GM23338 (cell line): ENCODE results near the gene OR51T1. TPM values are rescaled to one million over a fixed set of nuclear protein-coding genes. Genes with fewer than 3 reads are reported as not detected.

Source experiments
- ATAC-seq: fragments of 200-7000 bp; cut with Tn5 transposase; 3 replicates; pipeline ENCODE4 v1.9.1; 2020
- DNase-seq: peaks from one replicate; pipeline ENCODE4 v3.0.0-alpha.2; 2015; ENCODE audit warnings: low spot score
- H2AFZ ChIP-seq: fragments of 200-600 bp; sonication (generic); 2 replicates; pipeline ENCODE4 v1.8.0; 2016; ENCODE audit warnings: antibody characterized with exemption, mild to moderate bottlenecking, moderate library complexity
- H3F3A ChIP-seq: fragments of 200-600 bp; sonication (generic); replicated peaks from 2 replicates; pipeline ENCODE4 v1.8.0; 2017; ENCODE audit warnings: antibody characterized with exemption, mixed run types, low read depth
- H3K27ac ChIP-seq: fragments of 200-600 bp; sonication (generic); 2 replicates; pipeline ENCODE4 v1.6.1; 2016; ENCODE audit warnings: low read depth
- H3K27me3 ChIP-seq: fragments of 200-600 bp; sonication (generic); 2 replicates; pipeline ENCODE4 v1.8.0; 2016; ENCODE audit warnings: mild to moderate bottlenecking, mixed run types, moderate library complexity; ENCODE audit not compliant: insufficient read depth
- H3K36me3 ChIP-seq: fragments of 200-600 bp; sonication (generic); 2 replicates; pipeline ENCODE4 v1.8.0; 2016; ENCODE audit warnings: mild to moderate bottlenecking; ENCODE audit not compliant: insufficient read depth
- H3K4me1 ChIP-seq: fragments of 200-600 bp; sonication (generic); 2 replicates; pipeline ENCODE4 v1.8.0; 2016; ENCODE audit warnings: mild to moderate bottlenecking, moderate library complexity; ENCODE audit not compliant: insufficient read depth
- H3K4me2 ChIP-seq: fragments of 200-600 bp; sonication (generic); 2 replicates; pipeline ENCODE4 v1.7.1; 2017; ENCODE audit warnings: mixed run types
- H3K4me3 ChIP-seq: fragments of 200-600 bp; sonication (generic); 2 replicates; pipeline ENCODE4 v1.6.1; 2016; ENCODE audit warnings: mixed run types
- H3K79me2 ChIP-seq: fragments of 200-600 bp; sonication (generic); replicated peaks from 2 replicates; pipeline ENCODE4 v1.8.0; 2017; ENCODE audit warnings: mild to moderate bottlenecking; ENCODE audit not compliant: insufficient read depth
- H3K9me2 ChIP-seq: fragments of 200-600 bp; sonication (generic); 2 replicates; pipeline ENCODE4 v1.8.0; 2017; ENCODE audit not compliant: insufficient read depth
- H4K20me1 ChIP-seq: fragments of 200-600 bp; sonication (generic); replicated peaks from 2 replicates; pipeline ENCODE4 v1.8.0; 2017; ENCODE audit warnings: mild to moderate bottlenecking; ENCODE audit not compliant: insufficient read depth
- H3K27ac Mint-ChIP-seq: 2 replicates; pipeline ENCODE4 v1.8.0; 2020; ENCODE audit warnings: inconsistent platforms, mild to moderate bottlenecking, moderate library complexity, mixed read lengths
- H3K27me3 Mint-ChIP-seq: 3 replicates; pipeline ENCODE4 v1.8.0; 2022; ENCODE audit warnings: low read depth, mild to moderate bottlenecking, moderate library complexity, mixed read lengths, inconsistent platforms; ENCODE audit not compliant: insufficient read depth, poor library complexity
- H3K36me3 Mint-ChIP-seq: 3 replicates; pipeline ENCODE4 v1.8.0; 2021; ENCODE audit warnings: low read depth, mild to moderate bottlenecking, inconsistent platforms, moderate library complexity, mixed read lengths
- H3K4me1 Mint-ChIP-seq: 3 replicates; pipeline ENCODE4 v1.8.0; 2020; ENCODE audit warnings: mild to moderate bottlenecking, inconsistent platforms, mixed read lengths
- H3K4me3 Mint-ChIP-seq: 3 replicates; pipeline ENCODE4 v1.8.0; 2021; ENCODE audit warnings: moderate library complexity, mild to moderate bottlenecking, inconsistent platforms, mixed read lengths
- H3K9me3 Mint-ChIP-seq: 3 replicates; pipeline ENCODE4 v1.8.0; 2020; ENCODE audit warnings: moderate library complexity, mild to moderate bottlenecking, inconsistent platforms, mixed read lengths
- CREB1 ChIP-seq: fragments of 250-450 bp; sonication (Bioruptor Pico); IDR thresholded peaks from 2 replicates; pipeline ENCODE4 v1.5.0; 2020; ENCODE audit warnings: low read depth, mild to moderate bottlenecking, moderate library complexity
- CTCF ChIP-seq, 2 experiments: fragments of 200-600 bp in 1 of 2; sonication (generic) in 1 of 2; conservative IDR thresholded peaks; 2 replicates each; pipeline versions ENCODE4 v1.5.1 to v1.6.1; 2016 to 2017; ENCODE audit warnings: antibody characterized with exemption in 2 of 2, low read depth in 2 of 2, mild to moderate bottlenecking in 2 of 2, moderate library complexity in 1 of 2
- EZH2 ChIP-seq: fragments of 200-600 bp; sonication (generic); IDR thresholded peaks from one replicate; pipeline ENCODE4 v1.8.0; 2017; ENCODE audit warnings: antibody characterized with exemption, mild to moderate bottlenecking, low read depth; ENCODE audit not compliant: unreplicated experiment
- EZH2phosphoT487 ChIP-seq: fragments of 200-600 bp; sonication (generic); IDR thresholded peaks from one replicate; pipeline ENCODE4 v1.8.1; 2018; ENCODE audit warnings: antibody characterized with exemption; ENCODE audit not compliant: unreplicated experiment
- JUNB ChIP-seq: IDR thresholded peaks from one replicate; pipeline ENCODE4 v1.6.1; 2016; ENCODE audit warnings: antibody characterized with exemption; ENCODE audit not compliant: unreplicated experiment
- NANOG ChIP-seq: IDR thresholded peaks from 2 replicates; pipeline ENCODE4 v1.6.1; 2016; ENCODE audit warnings: antibody characterized with exemption, borderline replicate concordance
- POLR2AphosphoS5 ChIP-seq: IDR thresholded peaks from 2 replicates; pipeline ENCODE4 v1.6.1; 2016; ENCODE audit warnings: antibody characterized with exemption, low read depth
- STAT1 ChIP-seq: IDR thresholded peaks from one replicate; pipeline ENCODE4 v1.6.1; 2016; ENCODE audit warnings: antibody characterized with exemption; ENCODE audit not compliant: unreplicated experiment
- ZNF114 ChIP-seq: fragments of 250-450 bp; sonication (Bioruptor Pico); IDR thresholded peaks from 2 replicates; pipeline ENCODE4 v1.5.0; 2020; ENCODE audit warnings: mild to moderate bottlenecking, moderate library complexity
- ZNF331 ChIP-seq: fragments of 250-450 bp; sonication (Bioruptor Pico); IDR thresholded peaks from 2 replicates; pipeline ENCODE4 v1.5.0; 2020; ENCODE audit warnings: low read depth, mild to moderate bottlenecking, moderate library complexity
- polyA plus RNA-seq: library from polyadenylated mRNA; unstranded; fragments of >200 nt; fragmentation: Nextera tagmentation; extraction: Ambion mirVana; gene quantifications from 2 replicates; pipeline ENCODE4 v1.2.1, GENCODE V29; 2016
- total RNA-seq: library from RNA; depleted of rRNA; stranded (reverse); fragments of >200 nt; shearing (Covaris generic); gene quantifications from 2 replicates; pipeline ENCODE4 v1.2.3, GENCODE V29; 2014
- TF ChIP-seq, protein P1 (sequence below): IDR thresholded peaks from 2 replicates; pipeline ENCODE4 v1.6.1; 2016; ENCODE audit warnings: antibody characterized with exemption
- TF ChIP-seq, protein P2 (sequence below): fragments of 250-450 bp; sonication (Bioruptor Pico); IDR thresholded peaks from 2 replicates; pipeline ENCODE4 v1.5.0; 2020; ENCODE audit warnings: mild to moderate bottlenecking, moderate library complexity
- TF ChIP-seq, protein P3 (sequence below): IDR thresholded peaks from one replicate; pipeline ENCODE4 v1.6.1; 2018; ENCODE audit warnings: antibody characterized with exemption; ENCODE audit not compliant: unreplicated experiment

Gene OR51T1
- total and polyA plus RNA-seq, 2 experiments from 2014 or later = not detected

DNA sequence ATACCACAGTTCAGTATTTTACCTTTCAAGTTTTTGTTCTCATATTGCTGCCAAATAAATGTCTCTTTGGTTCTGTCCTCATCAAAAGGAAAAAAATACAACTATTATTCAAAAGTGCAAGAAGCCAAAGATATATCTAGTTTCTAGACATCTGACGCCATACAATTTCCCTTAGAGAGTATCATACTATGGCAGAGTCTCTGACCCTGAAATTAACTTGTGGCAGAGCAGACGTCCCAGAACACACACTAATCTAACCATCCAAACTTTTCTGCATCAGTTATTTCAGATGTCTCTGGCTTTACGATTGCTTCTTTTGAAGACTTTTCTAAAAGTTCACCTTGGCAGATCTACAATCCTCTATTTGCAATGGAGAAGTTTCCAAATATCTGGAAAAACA is 2.7 kb downstream of the OR51T1 start:
- Mint-ChIP-seq H3K4me1 (no peaks in the 10 kb centered on the region), H3K9me3 (no peaks in the 10 kb centered on the region), H3K27me3 (no peaks in the 10 kb centered on the region), H3K4me3 (no peak overlapping the region), H3K27ac (no peak overlapping the region), H3K36me3 (no peaks in the 10 kb centered on the region)
- Histone ChIP-seq H3K9me2 (no peaks in the 10 kb centered on the region; the same call in 1 of the 2 replicates), H3K27ac (no peak overlapping the region), H3K4me3 (no peak overlapping the region), H3K4me1 (no peaks in the 10 kb centered on the region), H3K27me3 (no peaks in the 10 kb centered on the region), H3K4me2 (no peak overlapping the region), H2AFZ (no peak overlapping the region), H3K36me3 (no peaks in the 10 kb centered on the region), H3K79me2 (no peaks in the 10 kb centered on the region), H3F3A (no peaks in the 10 kb centered on the region), H4K20me1 (no peaks in the 10 kb centered on the region)
- DNase-seq = no peak
- TF ChIP-seq CTCF (conservative IDR thresholded peaks at IDR 0.05; ENCODE audit: low read depth in 2 of 2) = no peak
- TF ChIP-seq, protein P1, sequence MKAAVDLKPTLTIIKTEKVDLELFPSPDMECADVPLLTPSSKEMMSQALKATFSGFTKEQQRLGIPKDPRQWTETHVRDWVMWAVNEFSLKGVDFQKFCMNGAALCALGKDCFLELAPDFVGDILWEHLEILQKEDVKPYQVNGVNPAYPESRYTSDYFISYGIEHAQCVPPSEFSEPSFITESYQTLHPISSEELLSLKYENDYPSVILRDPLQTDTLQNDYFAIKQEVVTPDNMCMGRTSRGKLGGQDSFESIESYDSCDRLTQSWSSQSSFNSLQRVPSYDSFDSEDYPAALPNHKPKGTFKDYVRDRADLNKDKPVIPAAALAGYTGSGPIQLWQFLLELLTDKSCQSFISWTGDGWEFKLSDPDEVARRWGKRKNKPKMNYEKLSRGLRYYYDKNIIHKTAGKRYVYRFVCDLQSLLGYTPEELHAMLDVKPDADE = no peak
- TF ChIP-seq ZNF331 (CRISPR knock-in tag) = no peak
- TF ChIP-seq CREB1 (CRISPR knock-in tag) = no peak
- TF ChIP-seq POLR2AphosphoS5 = no peak
- TF ChIP-seq JUNB = no peak
- TF ChIP-seq ZNF114 = no peak
- no peak for TF ChIP-seq NANOG
- TF ChIP-seq, protein P2, sequence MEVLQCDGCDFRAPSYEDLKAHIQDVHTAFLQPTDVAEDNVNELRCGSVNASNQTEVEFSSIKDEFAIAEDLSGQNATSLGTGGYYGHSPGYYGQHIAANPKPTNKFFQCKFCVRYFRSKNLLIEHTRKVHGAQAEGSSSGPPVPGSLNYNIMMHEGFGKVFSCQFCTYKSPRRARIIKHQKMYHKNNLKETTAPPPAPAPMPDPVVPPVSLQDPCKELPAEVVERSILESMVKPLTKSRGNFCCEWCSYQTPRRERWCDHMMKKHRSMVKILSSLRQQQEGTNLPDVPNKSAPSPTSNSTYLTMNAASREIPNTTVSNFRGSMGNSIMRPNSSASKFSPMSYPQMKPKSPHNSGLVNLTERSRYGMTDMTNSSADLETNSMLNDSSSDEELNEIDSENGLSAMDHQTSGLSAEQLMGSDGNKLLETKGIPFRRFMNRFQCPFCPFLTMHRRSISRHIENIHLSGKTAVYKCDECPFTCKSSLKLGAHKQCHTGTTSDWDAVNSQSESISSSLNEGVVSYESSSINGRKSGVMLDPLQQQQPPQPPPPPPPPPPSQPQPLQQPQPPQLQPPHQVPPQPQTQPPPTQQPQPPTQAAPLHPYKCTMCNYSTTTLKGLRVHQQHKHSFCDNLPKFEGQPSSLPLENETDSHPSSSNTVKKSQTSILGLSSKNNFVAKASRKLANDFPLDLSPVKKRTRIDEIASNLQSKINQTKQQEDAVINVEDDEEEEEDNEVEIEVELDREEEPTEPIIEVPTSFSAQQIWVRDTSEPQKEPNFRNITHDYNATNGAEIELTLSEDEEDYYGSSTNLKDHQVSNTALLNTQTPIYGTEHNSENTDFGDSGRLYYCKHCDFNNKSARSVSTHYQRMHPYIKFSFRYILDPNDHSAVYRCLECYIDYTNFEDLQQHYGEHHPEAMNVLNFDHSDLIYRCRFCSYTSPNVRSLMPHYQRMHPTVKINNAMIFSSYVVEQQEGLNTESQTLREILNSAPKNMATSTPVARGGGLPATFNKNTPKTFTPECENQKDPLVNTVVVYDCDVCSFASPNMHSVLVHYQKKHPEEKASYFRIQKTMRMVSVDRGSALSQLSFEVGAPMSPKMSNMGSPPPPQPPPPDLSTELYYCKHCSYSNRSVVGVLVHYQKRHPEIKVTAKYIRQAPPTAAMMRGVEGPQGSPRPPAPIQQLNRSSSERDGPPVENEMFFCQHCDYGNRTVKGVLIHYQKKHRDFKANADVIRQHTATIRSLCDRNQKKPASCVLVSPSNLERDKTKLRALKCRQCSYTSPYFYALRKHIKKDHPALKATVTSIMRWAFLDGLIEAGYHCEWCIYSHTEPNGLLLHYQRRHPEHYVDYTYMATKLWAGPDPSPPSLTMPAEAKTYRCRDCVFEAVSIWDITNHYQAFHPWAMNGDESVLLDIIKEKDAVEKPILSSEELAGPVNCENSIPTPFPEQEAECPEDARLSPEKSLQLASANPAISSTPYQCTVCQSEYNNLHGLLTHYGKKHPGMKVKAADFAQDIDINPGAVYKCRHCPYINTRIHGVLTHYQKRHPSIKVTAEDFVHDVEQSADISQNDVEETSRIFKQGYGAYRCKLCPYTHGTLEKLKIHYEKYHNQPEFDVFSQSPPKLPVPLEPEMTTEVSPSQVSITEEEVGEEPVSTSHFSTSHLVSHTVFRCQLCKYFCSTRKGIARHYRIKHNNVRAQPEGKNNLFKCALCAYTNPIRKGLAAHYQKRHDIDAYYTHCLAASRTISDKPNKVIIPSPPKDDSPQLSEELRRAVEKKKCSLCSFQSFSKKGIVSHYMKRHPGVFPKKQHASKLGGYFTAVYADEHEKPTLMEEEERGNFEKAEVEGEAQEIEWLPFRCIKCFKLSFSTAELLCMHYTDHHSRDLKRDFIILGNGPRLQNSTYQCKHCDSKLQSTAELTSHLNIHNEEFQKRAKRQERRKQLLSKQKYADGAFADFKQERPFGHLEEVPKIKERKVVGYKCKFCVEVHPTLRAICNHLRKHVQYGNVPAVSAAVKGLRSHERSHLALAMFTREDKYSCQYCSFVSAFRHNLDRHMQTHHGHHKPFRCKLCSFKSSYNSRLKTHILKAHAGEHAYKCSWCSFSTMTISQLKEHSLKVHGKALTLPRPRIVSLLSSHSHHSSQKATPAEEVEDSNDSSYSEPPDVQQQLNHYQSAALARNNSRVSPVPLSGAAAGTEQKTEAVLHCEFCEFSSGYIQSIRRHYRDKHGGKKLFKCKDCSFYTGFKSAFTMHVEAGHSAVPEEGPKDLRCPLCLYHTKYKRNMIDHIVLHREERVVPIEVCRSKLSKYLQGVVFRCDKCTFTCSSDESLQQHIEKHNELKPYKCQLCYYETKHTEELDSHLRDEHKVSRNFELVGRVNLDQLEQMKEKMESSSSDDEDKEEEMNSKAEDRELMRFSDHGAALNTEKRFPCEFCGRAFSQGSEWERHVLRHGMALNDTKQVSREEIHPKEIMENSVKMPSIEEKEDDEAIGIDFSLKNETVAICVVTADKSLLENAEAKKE (CRISPR knock-in tag) = no peak
- TF ChIP-seq STAT1 = no peak
- TF ChIP-seq EZH2phosphoT487 = no peak
- no peak for TF ChIP-seq EZH2
- TF ChIP-seq, protein P3, sequence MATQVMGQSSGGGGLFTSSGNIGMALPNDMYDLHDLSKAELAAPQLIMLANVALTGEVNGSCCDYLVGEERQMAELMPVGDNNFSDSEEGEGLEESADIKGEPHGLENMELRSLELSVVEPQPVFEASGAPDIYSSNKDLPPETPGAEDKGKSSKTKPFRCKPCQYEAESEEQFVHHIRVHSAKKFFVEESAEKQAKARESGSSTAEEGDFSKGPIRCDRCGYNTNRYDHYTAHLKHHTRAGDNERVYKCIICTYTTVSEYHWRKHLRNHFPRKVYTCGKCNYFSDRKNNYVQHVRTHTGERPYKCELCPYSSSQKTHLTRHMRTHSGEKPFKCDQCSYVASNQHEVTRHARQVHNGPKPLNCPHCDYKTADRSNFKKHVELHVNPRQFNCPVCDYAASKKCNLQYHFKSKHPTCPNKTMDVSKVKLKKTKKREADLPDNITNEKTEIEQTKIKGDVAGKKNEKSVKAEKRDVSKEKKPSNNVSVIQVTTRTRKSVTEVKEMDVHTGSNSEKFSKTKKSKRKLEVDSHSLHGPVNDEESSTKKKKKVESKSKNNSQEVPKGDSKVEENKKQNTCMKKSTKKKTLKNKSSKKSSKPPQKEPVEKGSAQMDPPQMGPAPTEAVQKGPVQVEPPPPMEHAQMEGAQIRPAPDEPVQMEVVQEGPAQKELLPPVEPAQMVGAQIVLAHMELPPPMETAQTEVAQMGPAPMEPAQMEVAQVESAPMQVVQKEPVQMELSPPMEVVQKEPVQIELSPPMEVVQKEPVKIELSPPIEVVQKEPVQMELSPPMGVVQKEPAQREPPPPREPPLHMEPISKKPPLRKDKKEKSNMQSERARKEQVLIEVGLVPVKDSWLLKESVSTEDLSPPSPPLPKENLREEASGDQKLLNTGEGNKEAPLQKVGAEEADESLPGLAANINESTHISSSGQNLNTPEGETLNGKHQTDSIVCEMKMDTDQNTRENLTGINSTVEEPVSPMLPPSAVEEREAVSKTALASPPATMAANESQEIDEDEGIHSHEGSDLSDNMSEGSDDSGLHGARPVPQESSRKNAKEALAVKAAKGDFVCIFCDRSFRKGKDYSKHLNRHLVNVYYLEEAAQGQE = no peak
- ATAC-seq = no peak
